ENCODE results near the gene CRTC1.

Gene CRTC1

GRCh38 chr19:18765224-18765623 is 81.7 kb downstream of the CRTC1 start:
- no peak for DNase-seq (ENCODE audit: low read depth in 2 of 2, low spot score in 1 of 2)

GRCh38 chr19:18768046-18768771 is 84.7 kb downstream of the CRTC1 start:
- no peak for DNase-seq (ENCODE audit: low read depth in 2 of 2, low spot score in 1 of 2)

GRCh38 chr19:18768997-18769891 is 85.8 kb downstream of the CRTC1 start:
- no peak for DNase-seq (ENCODE audit: low read depth in 2 of 2, low spot score in 1 of 2)

- no peak for DNase-seq (ENCODE audit: low read depth in 2 of 2, low spot score in 1 of 2)
These were observed 86.6 kb downstream of the CRTC1 start for GRCh38 chr19:18769989-18770528.

- no peak for DNase-seq (ENCODE audit: low read depth in 2 of 2, low spot score in 1 of 2)
These were observed 87.3 kb downstream of the CRTC1 start for GRCh38 chr19:18770663-18771327.

- DNase-seq (ENCODE audit: low read depth in 2 of 2, low spot score in 1 of 2): no peak
These were observed 88.1 kb downstream of the CRTC1 start for GRCh38 chr19:18771328-18772242.

GRCh38 chr19:18772620-18773587 is 89.4 kb downstream of the CRTC1 start:
- DNase-seq (ENCODE audit: low read depth in 2 of 2, low spot score in 1 of 2): no peak

GRCh38 chr19:18773682-18774081 is 90.2 kb downstream of the CRTC1 start:
- DNase-seq (ENCODE audit: low read depth in 2 of 2, low spot score in 1 of 2): no peak

GRCh38 chr19:18774107-18774506 is 90.6 kb downstream of the CRTC1 start:
- no peak for DNase-seq (ENCODE audit: low read depth in 2 of 2, low spot score in 1 of 2)

- no peak for DNase-seq (ENCODE audit: low read depth in 2 of 2, low spot score in 1 of 2)
These were observed 91.4 kb downstream of the CRTC1 start for GRCh38 chr19:18774782-18775444.

- no peak for DNase-seq (ENCODE audit: low read depth in 2 of 2, low spot score in 1 of 2)
These were observed 92.3 kb downstream of the CRTC1 start for GRCh38 chr19:18775586-18776287.

GRCh38 chr19:18776288-18776594 is 92.8 kb downstream of the CRTC1 start:
- DNase-seq (ENCODE audit: low read depth in 2 of 2, low spot score in 1 of 2): no peak

- no peak for DNase-seq (ENCODE audit: low read depth in 2 of 2, low spot score in 1 of 2)
These were observed 93.3 kb downstream of the CRTC1 start for GRCh38 chr19:18776736-18777135.

- DNase-seq (ENCODE audit: low read depth in 2 of 2, low spot score in 1 of 2): no peak
These were observed 94.0 kb downstream of the CRTC1 start for GRCh38 chr19:18777301-18778075.

- DNase-seq (ENCODE audit: low read depth in 2 of 2, low spot score in 1 of 2): no peak
These were observed 94.6 kb downstream of the CRTC1 start for GRCh38 chr19:18778076-18778389.

- no peak for DNase-seq (ENCODE audit: low read depth in 2 of 2, low spot score in 1 of 2)
These were observed 95.5 kb downstream of the CRTC1 start for GRCh38 chr19:18778826-18779495.

- no peak for DNase-seq (ENCODE audit: low read depth in 2 of 2, low spot score in 1 of 2)
These were observed 96.6 kb downstream of the CRTC1 start for GRCh38 chr19:18780081-18780480.

Measured in stimulated activated CD8-positive, alpha-beta memory T cell treated with anti-CD3 and anti-CD28 coated beads, Interleukin-4, amount 100 ng/mL, for 1 hour (primary cell).